NCI-H510A (cell line): ENCODE measurements around the gene PTGR2.
"Not testable (repeated sequence)": the region's sequence is repeated elsewhere in the genome, so short reads cannot be mapped to it uniquely, and the experiment has no call there.

ENCODE experiments used
- DNase-seq: peaks from one replicate; lab custom pipeline; 2025; lab: John Stamatoyannopoulos, UW

PTGR2 gene

GRCh38 chr14:73886449-73887317, 35.1 kb downstream of the PTGR2 start, which contains the start of gene ZNF410:
Gene ZNF410 (plus strand): TSS chr14:73886859. CDS start chr14:73892176, 5,317 bp downstream.
- peak; percentile 81 for DNase-seq

GRCh38 chr14:73887318-73887616, 35.6 kb downstream of the PTGR2 start:
- DNase-seq: no peak

GRCh38 chr14:73887694-73888459, 36.2 kb downstream of the PTGR2 start:
- no peak for DNase-seq

GRCh38 chr14:73888460-73888725, 36.8 kb downstream of the PTGR2 start:
- DNase-seq: no peak

GRCh38 chr14:73888971-73889370, 37.3 kb downstream of the PTGR2 start:
- no peak for DNase-seq

- no peak for DNase-seq
Measured at GRCh38 chr14:73889376-73889775, 37.7 kb downstream of the PTGR2 start.

GRCh38 chr14:73894180-73894687, 42.6 kb downstream of the PTGR2 start:
- not testable (repeated sequence) for DNase-seq

- no peak for DNase-seq
Measured at GRCh38 chr14:73895939-73896338, 44.3 kb downstream of the PTGR2 start.

- no peak for DNase-seq
Measured at GRCh38 chr14:73896521-73896920, 44.9 kb downstream of the PTGR2 start.

GRCh38 chr14:73903028-73903427, 51.4 kb downstream of the PTGR2 start:
- no peak for DNase-seq

GRCh38 chr14:73909681-73910080, 58.0 kb downstream of the PTGR2 start:
- DNase-seq: no peak

- DNase-seq: no peak
Measured at GRCh38 chr14:73913256-73913655, 61.6 kb downstream of the PTGR2 start.

- no peak for DNase-seq
Measured at GRCh38 chr14:73916324-73916723, 64.7 kb downstream of the PTGR2 start.

GRCh38 chr14:73919457-73919856, 67.8 kb downstream of the PTGR2 start:
- not testable (repeated sequence) for DNase-seq

GRCh38 chr14:73924337-73924736, 72.7 kb downstream of the PTGR2 start:
- DNase-seq: no peak
